Measurements from ENCODE around the gene ETFB.

ETFB gene

GRCh38 chr19:51295382-51296126 lies 70.6 kb downstream of the ETFB start:
- no peak for TF ChIP-seq CTCF (IDR thresholded peaks at IDR 0.05; ENCODE audit: low read depth, low read length, missing control alignments)
- no peak overlapping the region for H3K4me3 ChIP-seq (ENCODE audit: low read depth, low read length)
- in situ Hi-C loops (cut with HindIII; ENCODE audit: low sequenced_read_pairs): no loop called here
- no peak for DNase-seq (ENCODE audit: low read depth)

Measured in astrocyte of the cerebellum (primary cell).